ENCODE results near the gene SYDE1. TPM values are rescaled to one million over a fixed set of nuclear protein-coding genes. Genes with fewer than 3 reads are reported as not detected.

Gene SYDE1
- total and polyA plus RNA-seq, 2 of the 4 experiments (the other 2 are of a cell fraction) = 19.4 to 64.9 TPM

GRCh38 chr19:15124572-15125231 is 17.5 kb downstream of the SYDE1 start:
- peak overlapping the region; percentile 91 for H3K4ac ChIP-seq (ENCODE audit: low read depth, low read length)
- 0% methylated on average over 14 of the region's 33 CpGs; no CpG with 5 or more reads in 1 of the 2 experiments for whole genome bisulfite sequencing, 2 experiments (ENCODE audit: extremely low coverage in 2 of 2, insufficient read length in 1 of 2)
- peak overlapping the region; percentile 82 for H2BK120ac ChIP-seq (ENCODE audit: low read depth, low read length)
- H2AK9ac ChIP-seq (replicated peaks; ENCODE audit: low read depth, low read length, poor library complexity) = peak overlapping the region; percentile 96
- TF ChIP-seq ELK1 (IDR thresholded peaks at IDR 0.05; ENCODE audit: borderline replicate concordance, low read depth, low read length) = no peak
- TF ChIP-seq USF2 (IDR thresholded peaks at IDR 0.05; ENCODE audit: low read depth, low read length) = no peak
- TF ChIP-seq RAD21 (IDR thresholded peaks at IDR 0.05; ENCODE audit: low read length) = no peak
- TF ChIP-seq POLR2A (IDR thresholded peaks at IDR 0.05; ENCODE audit: low read depth, low read length) = no peak
- TF ChIP-seq FOS (IDR thresholded peaks at IDR 0.05; ENCODE audit: low read depth, low read length) = no peak
- no peak for TF ChIP-seq RFX5 (IDR thresholded peaks at IDR 0.05; ENCODE audit: low read depth, low read length)
- no peak for TF ChIP-seq BHLHE40 (IDR thresholded peaks at IDR 0.05; ENCODE audit: low read depth, low read length)
- TF ChIP-seq MAZ (IDR thresholded peaks at IDR 0.05; ENCODE audit: borderline replicate concordance, low read depth, low read length) = no peak
- no peak for DNase-seq
- H2AK5ac ChIP-seq (ENCODE audit: low read depth, low read length) = peak overlapping the region; percentile 97
- ChIA-PET CTCF (interaction anchor here (1.8 kb wide), 1 partner anchor 23 kb away, joined by 5 read pairs; no protein-coding TSS in a partner anchor), POLR2A (ENCODE audit: unreplicated experiment) (interaction anchor here (0.9 to 1.7 kb wide), 3 partner anchors 9 to 12 kb away, joined by 3 to 5 read pairs (median 3); no protein-coding TSS in a partner anchor)
- H3K4me1 ChIP-seq (ENCODE audit: control insufficient read depth, insufficient read depth, low read length) = peaks cover 6% of the 10 kb centered on the region
- peak overlapping the region; percentile 78 for H3K4me3 ChIP-seq (ENCODE audit: insufficient read depth, low read depth, low read length)
- H3K27me3 ChIP-seq (ENCODE audit: control insufficient read depth, insufficient read depth, low read length) = no peaks in the 10 kb centered on the region
- no peak overlapping the region for H3K18ac ChIP-seq (ENCODE audit: low read depth, low read length)
- H3K56ac ChIP-seq (ENCODE audit: extremely low read depth, insufficient read depth, low read length) = peak overlapping the region; percentile 9; the same call in 1 of the 2 replicates
- peak overlapping the region; percentile 64 to 92; a peak in 2 of 4 replicates for H4K8ac ChIP-seq (ENCODE audit: low read depth in 2 of 2, low read length in 2 of 2)
- peak overlapping the region; percentile 86 for H3K23ac ChIP-seq (ENCODE audit: low read depth, low read length)
- H3K9ac ChIP-seq (ENCODE audit: low read depth, low read length) = peak overlapping the region; percentile 86
- H2BK20ac ChIP-seq (ENCODE audit: low read depth, low read length) = no peak overlapping the region; the same call in 1 of the 2 replicates
- peak overlapping the region; percentile 92 for H2BK5ac ChIP-seq (ENCODE audit: low read depth, low read length, poor library complexity, severe bottlenecking)
- no peaks in the 10 kb centered on the region for H3K9me3 ChIP-seq (ENCODE audit: control insufficient read depth, insufficient read depth, low read length)
- peaks cover 21% of the 10 kb centered on the region for H3K36me3 ChIP-seq (ENCODE audit: control insufficient read depth, insufficient read depth, low read length)
- dilution Hi-C loops (cut with HindIII; ENCODE audit: low sequenced_read_pairs, unreplicated experiment) = no loop called here
- in situ Hi-C loops (cut with MboI; ENCODE audit: low sequenced_read_pairs) = loop anchor here (25.0 kb wide), 1 partner anchor 1063 kb away; the partner anchor contains the start of genes AP1M1 and FAM32A
- peak overlapping the region; percentile 93; the same call in 1 of the 2 replicates for H4K91ac ChIP-seq (ENCODE audit: insufficient read depth, low read depth, low read length)
- H2AFZ ChIP-seq (replicated peaks; ENCODE audit: low read length, poor library complexity) = peak overlapping the region; percentile 99
- ATAC-seq (ENCODE audit: low read depth) = peak; percentile 8
- peak overlapping the region; percentile 74; the same call in 1 of the 3 replicates for H2BK15ac ChIP-seq (ENCODE audit: low read depth, low read length)
- intact Hi-C loops (cut with micrococcal nuclease) = loop anchor here (1.0 kb wide), 1 partner anchor 12 kb away; no protein-coding TSS in a partner anchor
- BruUV-seq (replicated peaks) = no TSS peak
- H3K9me1 ChIP-seq (ENCODE audit: insufficient read depth, low read length) = no peaks in the 10 kb centered on the region
- H4K5ac ChIP-seq (ENCODE audit: low read depth, low read length) = peak overlapping the region; percentile 86; the same call in 1 of the 2 replicates
- 0 out of 2 replicates have a peak, but pooled peaks cover 3% of the 10 kb centered on the region for H4K20me1 ChIP-seq (ENCODE audit: insufficient read depth, low read length)
- H3K27ac ChIP-seq (ENCODE audit: insufficient read depth, low read length) = peak overlapping the region; percentile 93
- H3K14ac ChIP-seq (replicated peaks; ENCODE audit: low read depth, low read length) = peak overlapping the region; percentile 87; the same call in 1 of the 2 replicates
- H3K4me2 ChIP-seq (ENCODE audit: low read depth, low read length) = peak overlapping the region; percentile 88
- peaks cover 18 to 38% of the 10 kb centered on the region in 2 experiments for H3K79me1 ChIP-seq (ENCODE audit: low read depth in 1 of 2, low read length in 2 of 2)

Data from IMR-90 (cell line).